ENCODE results near the gene FAM118A.
"Not testable (repeated sequence)": the region's sequence is repeated elsewhere in the genome, so short reads cannot be mapped to it uniquely, and the experiment has no call there.

The FAM118A gene

GRCh38 chr22:45284705-45285262 is 24.9 kb upstream of the FAM118A start, which contains the start of gene UPK3A:
UPK3A (plus strand) TSS chr22:45284949; CDS start chr22:45285014, 65 bp downstream.
- peak; percentile 49 for DNase-seq

DNA sequence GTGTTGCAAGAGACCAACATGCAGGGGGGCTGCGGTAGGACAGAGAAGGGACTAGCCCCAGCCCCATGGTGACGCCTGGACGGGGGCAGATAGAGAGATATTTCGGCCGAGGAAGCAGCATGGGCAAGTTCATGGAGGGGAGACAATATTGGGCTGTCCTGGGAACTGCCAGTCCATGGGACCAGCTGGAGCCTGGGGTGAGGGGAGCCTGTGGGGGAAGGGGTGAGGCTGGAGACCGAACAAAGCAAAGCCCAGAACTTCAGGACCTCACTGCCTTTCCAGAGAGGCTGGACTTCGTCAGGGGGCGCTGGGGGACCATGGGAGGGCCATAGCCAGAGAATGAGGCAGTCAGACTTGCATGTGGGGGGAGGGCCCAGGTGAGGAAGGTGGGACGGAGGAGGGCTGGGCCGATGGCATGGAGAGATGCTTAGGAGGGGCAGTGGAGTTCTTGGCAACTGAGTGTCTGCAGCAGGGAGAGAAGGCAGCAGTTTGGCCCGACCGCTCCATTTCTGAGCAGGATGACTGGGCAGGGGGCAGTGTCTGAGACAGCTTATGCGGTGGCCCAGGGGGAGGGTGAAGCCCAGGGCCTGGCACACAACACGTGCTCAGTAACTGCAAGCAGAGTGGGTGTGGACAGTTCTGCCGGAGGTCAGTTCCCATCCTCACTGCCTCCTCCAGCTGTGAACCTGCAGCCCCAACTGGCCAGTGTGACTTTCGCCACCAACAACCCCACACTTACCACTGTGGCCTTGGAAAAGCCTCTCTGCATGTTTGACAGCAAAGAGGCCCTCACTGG is 24.3 kb upstream of the FAM118A start:
- DNase-seq, result no peak

DNA sequence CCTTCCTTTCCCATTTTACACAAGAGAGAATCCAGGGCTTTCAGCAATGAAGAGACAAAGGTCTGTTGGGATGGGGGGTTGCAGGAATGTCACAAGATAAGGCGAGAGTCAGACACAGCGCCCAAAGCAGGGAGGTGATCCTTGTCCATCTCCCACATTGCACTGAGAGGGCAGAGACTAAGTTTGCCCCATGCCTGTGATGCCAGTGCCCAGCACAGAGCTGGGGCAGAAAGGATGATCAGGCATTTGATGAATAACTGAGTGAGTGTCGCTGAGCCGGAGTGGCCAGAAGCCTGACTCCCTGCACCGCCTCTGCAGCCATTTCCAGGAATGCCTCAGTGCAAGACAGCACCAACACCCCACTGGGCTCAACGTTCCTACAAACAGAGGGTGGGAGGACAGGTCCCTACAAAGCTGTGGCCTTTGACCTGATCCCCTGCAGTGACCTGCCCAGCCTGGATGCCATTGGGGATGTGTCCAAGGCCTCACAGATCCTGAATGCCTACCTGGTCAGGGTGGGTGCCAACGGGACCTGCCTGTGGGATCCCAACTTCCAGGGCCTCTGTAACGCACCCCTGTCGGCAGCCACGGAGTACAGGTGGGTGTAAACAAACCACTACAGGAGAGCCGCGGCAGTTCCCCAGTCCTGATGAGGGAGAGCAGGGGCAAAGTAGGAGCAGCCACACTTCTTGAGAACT is 22.7 kb upstream of the FAM118A start:
- no peak for DNase-seq

DNA sequence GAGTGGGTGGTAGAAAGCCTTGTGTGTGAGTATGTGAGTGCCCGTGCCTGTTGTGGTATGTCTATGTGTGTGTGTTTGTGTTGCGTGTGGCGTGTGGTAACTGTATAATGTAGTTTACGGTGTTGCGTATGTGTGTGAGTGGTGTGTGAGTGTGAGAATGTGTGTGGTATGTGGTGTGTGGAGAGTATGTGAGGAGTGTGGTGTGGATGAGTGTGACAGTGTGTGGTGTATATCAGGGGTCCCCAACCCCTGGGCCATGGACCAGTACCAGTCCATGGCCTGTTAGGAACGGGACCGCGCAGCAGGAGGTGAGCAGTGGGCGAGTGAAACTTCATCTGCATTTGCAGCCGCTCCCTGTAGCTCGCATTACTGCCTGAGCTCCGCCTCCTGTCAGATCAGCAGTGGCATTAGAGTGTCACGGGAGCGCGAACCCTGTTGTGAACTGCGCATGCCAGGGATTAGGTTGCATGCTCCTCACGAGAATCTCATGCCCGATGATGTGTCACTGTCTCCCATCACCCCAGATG is 19.3 kb upstream of the FAM118A start:
- DNase-seq, result no peak

- no peak for DNase-seq
These were observed 18.4 kb upstream of the FAM118A start for GRCh38 chr22:45291061-45291930.

DNA sequence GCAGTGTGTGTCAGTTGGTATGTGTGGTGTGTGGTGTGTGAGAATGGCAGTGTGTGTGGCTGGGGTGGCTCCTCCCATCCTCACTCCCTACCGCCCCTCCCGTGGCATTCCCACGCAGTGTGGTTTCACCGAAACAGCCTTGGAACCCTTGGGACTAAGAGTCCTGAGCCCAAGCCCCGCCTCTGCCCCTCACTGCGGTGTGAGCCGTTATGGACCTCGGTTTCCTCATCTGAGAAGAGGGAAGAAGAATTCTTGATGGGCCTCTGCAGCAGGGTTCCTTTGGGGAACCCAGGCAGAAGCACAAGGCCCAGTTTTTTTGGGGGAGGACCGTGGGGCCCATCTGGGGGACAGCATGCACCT is 17.8 kb upstream of the FAM118A start:
- DNase-seq, result no peak

GRCh38 chr22:45292731-45293442 is 16.8 kb upstream of the FAM118A start:
- DNase-seq, result no peak

DNA sequence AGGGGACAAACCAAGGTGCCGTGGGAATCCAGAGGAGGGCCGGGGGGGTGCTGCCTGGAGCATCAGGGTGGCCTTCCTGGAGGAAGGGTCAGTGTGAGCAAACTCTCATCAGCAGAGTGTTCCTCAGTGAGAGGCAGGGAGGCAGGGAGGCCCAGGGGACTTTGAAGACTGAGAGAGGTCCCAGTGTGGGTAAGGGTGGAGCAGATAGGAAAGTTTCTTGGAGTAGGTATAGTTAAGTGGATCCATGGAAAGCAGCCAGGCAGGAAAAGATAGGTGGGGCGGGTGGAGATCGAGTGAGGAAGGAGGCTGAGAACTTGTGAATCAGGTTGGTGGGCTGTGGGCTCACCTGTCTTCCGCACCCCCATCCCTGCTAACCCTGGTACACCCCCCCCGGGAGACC is 15.7 kb upstream of the FAM118A start:
- no peak for DNase-seq

GRCh38 chr22:45295004-45295403 is 14.7 kb upstream of the FAM118A start:
- DNase-seq, result not testable (repeated sequence)

DNA sequence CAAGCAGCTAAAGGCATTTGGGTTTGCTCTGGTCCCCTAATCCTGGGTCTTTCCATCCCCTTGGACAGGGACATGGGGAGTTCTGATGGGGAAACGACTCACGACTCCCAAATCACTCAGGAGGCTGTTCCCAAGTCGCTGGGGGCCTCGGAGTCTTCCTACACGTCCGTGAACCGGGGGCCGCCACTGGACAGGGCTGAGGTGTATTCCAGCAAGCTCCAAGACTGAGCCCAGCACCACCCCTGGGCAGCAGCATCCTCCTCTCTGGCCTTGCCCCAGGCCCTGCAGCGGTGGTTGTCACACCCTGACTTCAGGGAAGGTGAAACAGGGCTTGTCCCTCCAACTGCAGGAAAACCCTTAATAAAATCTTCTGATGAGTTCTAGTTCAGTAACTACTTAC is 14.2 kb upstream of the FAM118A start:
- no peak for DNase-seq

GRCh38 chr22:45296628-45297297 is 13.0 kb upstream of the FAM118A start:
- DNase-seq, result no peak

- no peak for DNase-seq
These were observed 10.7 kb upstream of the FAM118A start for GRCh38 chr22:45298934-45299505.

DNA sequence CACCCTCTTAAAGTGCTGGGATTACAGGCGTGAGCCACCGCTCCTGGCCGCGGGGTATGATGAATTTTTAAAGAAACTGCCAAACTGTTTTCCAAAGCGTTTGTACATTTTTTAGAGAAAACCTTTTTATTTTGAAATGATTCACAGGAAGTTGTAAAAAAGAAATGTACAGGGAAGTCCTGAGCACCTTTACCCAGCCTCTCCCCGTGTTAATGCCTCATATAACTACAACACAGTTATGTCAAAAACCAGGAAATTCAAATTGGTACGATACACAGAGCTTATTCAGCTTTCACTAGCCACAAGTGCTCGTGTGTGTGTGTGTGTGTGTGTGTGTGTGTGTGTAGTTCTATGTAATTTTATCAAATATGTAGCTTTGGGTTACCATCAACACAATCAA is 7.0 kb upstream of the FAM118A start:
- DNase-seq, result no peak

- no peak for DNase-seq
These were observed 6.6 kb upstream of the FAM118A start for GRCh38 chr22:45303181-45303580.

- no peak for DNase-seq
These were observed 4.8 kb upstream of the FAM118A start for GRCh38 chr22:45304971-45305370.

DNA sequence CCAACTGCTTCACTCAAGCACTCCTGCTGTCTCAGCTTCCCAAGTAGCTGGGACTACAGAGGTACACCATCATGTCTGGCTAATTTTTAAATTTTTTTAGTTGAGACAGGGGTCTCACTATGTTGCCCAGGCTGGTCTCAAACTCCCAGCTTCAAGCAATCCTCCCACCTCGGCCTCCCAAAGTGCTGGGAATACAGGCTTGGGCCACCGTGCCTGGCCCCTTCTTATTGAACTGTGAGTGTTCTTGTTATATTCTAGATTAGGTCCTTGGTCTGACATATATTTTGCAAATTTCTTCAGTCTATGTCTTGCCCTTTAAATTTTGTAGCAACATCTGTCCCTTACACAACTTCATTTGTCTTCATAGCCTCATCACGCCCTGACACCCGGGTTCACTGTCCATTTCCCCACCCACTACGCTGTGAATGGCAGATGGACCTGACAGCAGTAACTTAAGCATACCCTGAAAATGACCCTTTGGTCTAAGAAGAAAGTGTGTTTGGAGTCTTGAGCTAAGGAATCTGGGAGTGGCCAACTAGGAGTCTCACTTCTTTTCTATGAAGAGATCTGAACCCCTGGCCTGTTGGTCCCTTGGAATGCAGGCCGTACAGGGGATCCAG is 4.2 kb upstream of the FAM118A start:
- DNase-seq, result no peak

- DNase-seq, result no peak
These were observed 3.6 kb upstream of the FAM118A start for GRCh38 chr22:45306139-45306538.

DNA sequence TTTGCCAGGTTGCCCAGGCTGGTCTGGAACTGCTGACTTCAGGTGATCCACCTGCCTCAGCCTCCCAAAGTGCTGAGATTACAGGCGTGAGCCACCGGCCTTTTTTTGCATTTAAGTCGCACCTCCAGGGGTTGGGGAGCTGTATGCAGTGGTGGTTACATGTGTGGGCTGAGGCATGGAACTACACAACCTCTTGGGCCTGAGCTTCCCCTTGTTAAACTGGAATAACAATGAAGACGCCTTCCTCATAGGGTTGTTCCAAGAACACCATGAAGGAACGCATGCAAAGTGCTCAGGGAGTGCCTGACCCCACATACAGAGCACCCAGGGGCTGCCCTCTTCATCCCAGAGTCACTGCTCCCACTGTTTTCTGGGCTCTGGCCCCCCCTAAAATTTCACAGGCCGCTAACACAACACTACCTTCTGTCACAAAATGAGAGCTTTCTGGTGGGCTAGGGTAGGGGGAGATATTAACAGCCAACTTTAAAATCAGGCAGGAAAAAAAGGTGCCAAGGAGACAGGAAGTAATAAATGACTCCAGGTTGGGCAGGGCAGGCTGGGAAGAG is 1.3 kb upstream of the FAM118A start:
- DNase-seq, result no peak

- DNase-seq, result no peak
These were observed 745 bp upstream of the FAM118A start for GRCh38 chr22:45308957-45309421.

DNA sequence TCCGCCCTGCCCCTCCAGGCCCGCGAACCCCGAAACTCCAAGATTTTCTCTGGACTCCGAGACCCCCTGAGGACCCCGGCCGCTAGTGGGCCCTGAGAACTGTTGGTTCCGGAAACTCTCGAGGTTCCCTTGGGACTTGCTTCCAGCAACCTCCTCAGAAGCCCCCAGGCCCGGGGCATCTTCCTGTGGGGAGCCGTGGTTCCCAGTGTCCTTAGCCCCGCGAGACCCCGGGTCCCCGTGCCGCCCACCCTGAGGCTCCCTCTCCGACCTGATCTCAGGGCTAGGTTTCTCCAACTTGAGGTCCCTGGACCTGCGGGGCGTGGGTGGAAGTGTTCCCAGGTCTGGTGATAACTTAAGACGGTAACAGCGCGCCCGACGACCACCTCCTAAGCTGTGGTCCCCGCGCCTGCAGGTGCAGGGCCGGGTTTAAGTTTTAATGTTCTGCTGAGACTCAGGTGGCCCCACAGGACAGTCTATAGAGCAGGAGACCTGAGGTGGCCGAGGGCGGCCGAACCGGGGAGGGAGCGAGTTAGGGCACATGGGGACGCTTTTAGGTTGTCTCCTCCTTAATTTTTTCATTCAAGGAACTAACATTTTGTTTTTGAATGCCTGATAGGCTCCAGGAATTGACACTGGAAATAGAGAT is 720 bp downstream of the FAM118A start:
- DNase-seq, result no peak

Measured in activated CD4-positive, alpha-beta T cell treated with anti-CD3 and anti-CD28 coated beads for 1 hour (primary cell).